Endothelial cell of umbilical vein (primary cell): ENCODE measurements around the gene TBXT.

ENCODE experiments used
- MYC ChIP-seq: IDR thresholded peaks from one replicate; pipeline ENCODE4 v1.6.1; 2011; ENCODE audit warnings: mild to moderate bottlenecking, low read depth, low read length
- POLR2AphosphoS5 ChIP-seq: IDR thresholded peaks from 2 replicates; pipeline ENCODE4 v1.6.1; 2012; ENCODE audit warnings: low read depth, mild to moderate bottlenecking, control low read depth, low read length, moderate library complexity; ENCODE audit not compliant: insufficient read depth
- TF ChIP-seq, protein P1 (sequence below), 2 donors: IDR thresholded peaks; 1 replicate in 1 of 2; 2 replicates in 1 of 2; pipeline ENCODE4 v1.5.1; 2011; ENCODE audit warnings: low read length in 2 of 2, mild to moderate bottlenecking in 2 of 2, moderate library complexity in 2 of 2, control low read depth in 1 of 2, inconsistent platforms in 1 of 2, low read depth in 1 of 2; ENCODE audit not compliant: insufficient read depth in 1 of 2; ENCODE audit errors: extremely low read depth in 1 of 2
- TF ChIP-seq, protein P2 (sequence below): IDR thresholded peaks from 2 replicates; pipeline ENCODE4 v1.6.1; 2011; ENCODE audit not compliant: insufficient read depth, insufficient read length

DNA sequence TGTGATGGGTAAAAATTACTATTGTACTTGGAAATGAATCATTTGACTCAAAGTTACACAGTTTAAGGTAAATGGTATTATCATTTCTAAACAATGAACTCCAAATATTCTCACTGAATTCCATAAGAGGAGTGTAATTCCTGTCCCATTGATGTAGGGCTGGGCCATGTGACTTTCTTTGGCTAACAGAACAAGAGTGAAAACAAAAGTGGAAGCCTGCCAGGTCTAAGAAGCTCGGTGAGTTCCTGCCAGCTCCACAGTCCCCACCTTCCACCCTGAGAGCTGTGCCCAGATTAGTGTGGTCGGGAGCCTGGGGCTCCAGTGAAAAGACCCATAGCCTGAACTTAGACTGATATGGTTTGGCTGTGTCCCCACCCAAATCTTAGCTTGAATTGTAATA is 24.6 kb downstream of the TBXT start:
- no peak for TF ChIP-seq MYC
- TF ChIP-seq, protein P1, sequence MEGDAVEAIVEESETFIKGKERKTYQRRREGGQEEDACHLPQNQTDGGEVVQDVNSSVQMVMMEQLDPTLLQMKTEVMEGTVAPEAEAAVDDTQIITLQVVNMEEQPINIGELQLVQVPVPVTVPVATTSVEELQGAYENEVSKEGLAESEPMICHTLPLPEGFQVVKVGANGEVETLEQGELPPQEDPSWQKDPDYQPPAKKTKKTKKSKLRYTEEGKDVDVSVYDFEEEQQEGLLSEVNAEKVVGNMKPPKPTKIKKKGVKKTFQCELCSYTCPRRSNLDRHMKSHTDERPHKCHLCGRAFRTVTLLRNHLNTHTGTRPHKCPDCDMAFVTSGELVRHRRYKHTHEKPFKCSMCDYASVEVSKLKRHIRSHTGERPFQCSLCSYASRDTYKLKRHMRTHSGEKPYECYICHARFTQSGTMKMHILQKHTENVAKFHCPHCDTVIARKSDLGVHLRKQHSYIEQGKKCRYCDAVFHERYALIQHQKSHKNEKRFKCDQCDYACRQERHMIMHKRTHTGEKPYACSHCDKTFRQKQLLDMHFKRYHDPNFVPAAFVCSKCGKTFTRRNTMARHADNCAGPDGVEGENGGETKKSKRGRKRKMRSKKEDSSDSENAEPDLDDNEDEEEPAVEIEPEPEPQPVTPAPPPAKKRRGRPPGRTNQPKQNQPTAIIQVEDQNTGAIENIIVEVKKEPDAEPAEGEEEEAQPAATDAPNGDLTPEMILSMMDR (IDR thresholded peaks at IDR 0.05; ENCODE audit: extremely low read depth in 1 of 2, insufficient read depth in 1 of 2, low read depth in 1 of 2, low read length in 2 of 2), result no peak
- TF ChIP-seq, protein P2, sequence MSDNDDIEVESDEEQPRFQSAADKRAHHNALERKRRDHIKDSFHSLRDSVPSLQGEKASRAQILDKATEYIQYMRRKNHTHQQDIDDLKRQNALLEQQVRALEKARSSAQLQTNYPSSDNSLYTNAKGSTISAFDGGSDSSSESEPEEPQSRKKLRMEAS, result no peak
- TF ChIP-seq POLR2AphosphoS5, result no peak
